ENCODE measurements around the gene MRPS23. TPM values are rescaled to one million over a fixed set of nuclear protein-coding genes. Genes with fewer than 3 reads are reported as not detected.

The MRPS23 gene
- total RNA-seq, 2 donors from 2014 or later, result 55.3 to 65.0 TPM

GRCh38 chr17:57874058-57874419 lies 24.2 kb upstream of the MRPS23 start:
- DNase-seq (ENCODE audit: low spot score) (no peak), ATAC-seq (no peak)
- no peak overlapping the region for H3K4me3 Mint-ChIP-seq
- H3K4me1 Mint-ChIP-seq (ENCODE audit: low read depth in 2 of 2), result peaks cover 3 to 4% of the 10 kb centered on the region in 2 donors
- H3K9me3 Mint-ChIP-seq, result no peaks in the 10 kb centered on the region
- H3K27ac Mint-ChIP-seq, result no peak overlapping the region
- H3K27me3 Mint-ChIP-seq, result peaks cover 8 to 23% of the 10 kb centered on the region in 2 donors
- H3K36me3 Mint-ChIP-seq, result no peaks in the 10 kb centered on the region

DNA sequence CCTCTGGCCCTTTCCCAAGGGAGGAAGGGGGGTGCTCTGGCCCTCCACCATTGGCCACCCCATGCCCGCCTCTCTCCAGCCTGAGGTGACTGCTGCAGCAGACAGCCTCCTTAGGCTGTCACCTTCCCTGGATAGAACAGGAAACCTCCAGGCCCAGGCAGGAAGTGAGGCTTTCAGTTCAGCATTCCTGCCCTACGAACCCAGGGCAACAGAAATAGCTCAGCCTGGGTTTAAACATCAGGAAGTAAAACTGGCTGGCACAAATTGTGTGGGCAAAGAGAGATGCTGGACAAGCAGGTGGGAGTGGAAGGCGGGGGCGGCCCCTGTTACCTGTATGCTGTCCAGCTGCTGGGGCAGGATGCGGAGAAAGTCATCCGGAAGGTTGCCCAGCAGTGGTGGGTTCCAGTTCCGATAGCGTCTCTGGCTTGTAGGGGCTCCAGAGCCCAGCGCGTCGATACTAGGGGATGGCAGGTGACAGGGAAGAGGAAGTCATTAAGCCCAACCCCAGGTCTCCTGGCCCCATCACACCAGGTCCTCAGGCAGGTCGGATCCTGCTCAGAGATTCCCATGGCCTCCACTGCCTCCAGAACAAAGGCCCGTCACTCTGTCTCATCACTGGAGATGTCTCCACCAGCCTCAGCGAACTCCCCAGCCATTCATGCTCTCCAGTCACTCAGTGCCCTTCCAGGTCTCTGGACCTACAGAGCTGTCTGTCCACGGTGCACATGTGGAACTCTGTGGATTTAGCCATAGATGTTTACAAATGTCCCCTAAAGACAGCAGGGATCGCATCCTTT lies 23.6 kb upstream of the MRPS23 start:
- Mint-ChIP-seq H3K4me3 (no peak overlapping the region), H3K36me3 (no peaks in the 10 kb centered on the region), H3K4me1 (ENCODE audit: low read depth in 2 of 2) (peaks cover 3 to 4% of the 10 kb centered on the region in 2 donors), H3K27ac (no peak overlapping the region), H3K27me3 (peaks cover 8 to 23% of the 10 kb centered on the region in 2 donors), H3K9me3 (no peaks in the 10 kb centered on the region)
- DNase-seq (ENCODE audit: low spot score), result no peak
- no peak for ATAC-seq

DNA sequence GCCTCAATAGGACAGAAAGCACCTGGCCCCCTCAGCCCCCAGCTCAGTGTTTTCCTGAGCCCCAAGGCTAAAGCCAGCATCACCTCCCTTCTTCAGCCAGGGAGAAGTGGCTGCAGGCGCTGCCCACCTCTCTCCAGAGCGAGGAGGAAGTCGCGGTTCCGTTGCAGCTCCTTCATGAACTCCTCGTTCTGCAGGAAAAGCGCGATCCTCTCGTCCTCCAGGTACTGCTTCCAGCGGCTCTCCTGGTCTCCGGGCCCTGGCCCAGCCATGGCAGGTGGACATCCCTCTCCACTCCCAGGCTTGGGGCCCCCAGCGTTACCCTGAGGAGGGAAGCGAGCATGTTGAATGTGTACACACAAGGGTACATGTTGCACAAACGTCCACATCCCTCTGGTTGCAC lies 22.7 kb upstream of the MRPS23 start:
- ATAC-seq, result no peak
- H3K27me3 Mint-ChIP-seq, result peaks cover 8 to 27% of the 10 kb centered on the region in 2 donors
- no peak overlapping the region for H3K27ac Mint-ChIP-seq

GRCh38 chr17:57871863-57872262 lies 22.0 kb upstream of the MRPS23 start:
- H3K27me3 Mint-ChIP-seq, result peaks cover 8 to 28% of the 10 kb centered on the region in 2 donors
- H3K4me1 Mint-ChIP-seq (ENCODE audit: low read depth in 2 of 2), result peaks cover 3 to 8% of the 10 kb centered on the region in 2 donors
- H3K4me3 Mint-ChIP-seq, result no peak overlapping the region
- no peak for ATAC-seq
- no peak overlapping the region for H3K27ac Mint-ChIP-seq
- no peaks in the 10 kb centered on the region for H3K36me3 Mint-ChIP-seq
- no peak for DNase-seq (ENCODE audit: low spot score)
- no peaks in the 10 kb centered on the region for H3K9me3 Mint-ChIP-seq

More for the DNA sequence above, 22.7 kb upstream of the MRPS23 start:
- DNase-seq (ENCODE audit: low spot score), result no peak
- H3K36me3 Mint-ChIP-seq, result no peaks in the 10 kb centered on the region
- H3K9me3 Mint-ChIP-seq, result no peaks in the 10 kb centered on the region
- no peak overlapping the region for H3K4me3 Mint-ChIP-seq
- peaks cover 3 to 8% of the 10 kb centered on the region in 2 donors for H3K4me1 Mint-ChIP-seq (ENCODE audit: low read depth in 2 of 2)

- no peaks in the 10 kb centered on the region for H3K9me3 Mint-ChIP-seq
- peaks cover 3 to 5% of the 10 kb centered on the region in 2 donors for H3K4me1 Mint-ChIP-seq (ENCODE audit: low read depth in 2 of 2)
- no peaks in the 10 kb centered on the region for H3K36me3 Mint-ChIP-seq
- no peak for DNase-seq (ENCODE audit: low spot score)
- no peak for ATAC-seq
- H3K27ac Mint-ChIP-seq, result no peak overlapping the region
- peaks cover 2 to 24% of the 10 kb centered on the region in 2 donors for H3K27me3 Mint-ChIP-seq
- H3K4me3 Mint-ChIP-seq, result no peak overlapping the region
Measured at GRCh38 chr17:57871155-57871554, 21.3 kb upstream of the MRPS23 start.

- peaks cover 3 to 4% of the 10 kb centered on the region in 2 donors for H3K4me1 Mint-ChIP-seq (ENCODE audit: low read depth in 2 of 2)
- no peak overlapping the region for H3K27ac Mint-ChIP-seq
- no peaks in the 10 kb centered on the region for H3K36me3 Mint-ChIP-seq
- no peaks in the 10 kb centered on the region for H3K9me3 Mint-ChIP-seq
- ATAC-seq (no peak), DNase-seq (ENCODE audit: low spot score) (no peak)
- H3K4me3 Mint-ChIP-seq, result no peak overlapping the region
- H3K27me3 Mint-ChIP-seq, result peaks cover 0 to 20% of the 10 kb centered on the region in 2 donors
Measured at GRCh38 chr17:57870283-57870635, 20.4 kb upstream of the MRPS23 start.

- Mint-ChIP-seq H3K9me3 (no peaks in the 10 kb centered on the region), H3K27me3 (peaks cover 4 to 19% of the 10 kb centered on the region in 2 donors), H3K36me3 (no peaks in the 10 kb centered on the region), H3K27ac (no peak overlapping the region), H3K4me3 (no peak overlapping the region), H3K4me1 (ENCODE audit: low read depth in 2 of 2) (peaks cover 3 to 4% of the 10 kb centered on the region in 2 donors)
- ATAC-seq, result no peak
- DNase-seq (ENCODE audit: low spot score), result no peak
Measured at GRCh38 chr17:57869617-57870282, 19.9 kb upstream of the MRPS23 start.

- ATAC-seq, result no peak
- DNase-seq (ENCODE audit: low spot score), result peak; percentile 46
- Mint-ChIP-seq H3K4me3 (no peak overlapping the region), H3K36me3 (no peaks in the 10 kb centered on the region), H3K9me3 (no peaks in the 10 kb centered on the region), H3K27ac (no peak overlapping the region), H3K27me3 (peaks cover 11 to 20% of the 10 kb centered on the region in 2 donors), H3K4me1 (ENCODE audit: low read depth in 2 of 2) (peaks cover under 1 to 4% of the 10 kb centered on the region in 2 donors)
Measured at GRCh38 chr17:57868910-57869616, 19.2 kb upstream of the MRPS23 start.

DNA sequence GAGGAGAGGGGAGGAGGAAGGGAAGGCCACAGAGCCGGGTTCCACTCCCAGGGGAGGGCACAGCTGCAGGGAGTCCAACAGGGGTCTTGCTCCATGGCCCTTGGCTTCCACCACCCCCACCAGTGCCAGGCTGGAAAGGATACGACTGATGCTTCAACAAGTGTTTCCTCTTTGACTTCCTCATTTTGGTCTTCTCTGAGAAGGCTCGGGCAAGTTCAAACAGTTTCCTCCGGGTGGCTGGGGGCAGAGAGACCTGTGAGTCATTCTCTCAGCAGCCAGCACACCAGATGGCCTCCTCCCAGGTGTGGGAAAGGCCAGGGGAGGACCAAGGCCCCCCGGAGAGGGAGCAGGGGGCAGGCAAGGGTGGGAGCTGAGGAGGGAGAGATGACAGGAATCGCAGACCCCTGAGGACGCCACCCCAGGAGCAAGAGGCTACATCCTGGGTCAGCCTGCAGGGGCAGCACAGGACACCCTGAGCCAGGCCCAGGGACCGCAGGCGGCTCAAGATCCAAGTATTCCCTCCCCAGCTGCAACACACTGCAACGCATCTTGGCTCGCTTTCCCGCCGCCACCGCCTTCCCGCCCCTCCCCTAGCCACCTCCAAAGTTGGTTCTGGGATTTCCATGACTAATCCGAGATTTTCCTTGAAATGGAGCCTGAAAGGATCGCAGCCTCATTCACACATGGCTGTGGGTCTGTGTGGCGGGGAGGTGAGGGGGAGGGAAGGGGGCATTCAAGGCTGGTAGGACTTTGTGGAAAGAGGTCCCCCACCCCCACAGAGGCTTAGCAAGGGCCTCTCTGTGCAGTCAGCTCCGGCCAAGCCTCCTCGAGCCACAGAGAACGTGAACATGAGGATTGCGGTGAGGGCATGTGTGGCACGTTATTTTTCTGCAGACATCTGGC lies 18.4 kb upstream of the MRPS23 start:
- Mint-ChIP-seq H3K4me3 (no peak overlapping the region), H3K36me3 (no peaks in the 10 kb centered on the region), H3K9me3 (no peaks in the 10 kb centered on the region), H3K4me1 (ENCODE audit: low read depth in 2 of 2) (peaks cover 0 to 4% of the 10 kb centered on the region in 2 donors), H3K27me3 (peaks cover 19 to 20% of the 10 kb centered on the region in 2 donors), H3K27ac (no peak overlapping the region)
- peak; percentile 21 to 57 for ATAC-seq
- peak; percentile 44 for DNase-seq (ENCODE audit: low spot score)

DNA sequence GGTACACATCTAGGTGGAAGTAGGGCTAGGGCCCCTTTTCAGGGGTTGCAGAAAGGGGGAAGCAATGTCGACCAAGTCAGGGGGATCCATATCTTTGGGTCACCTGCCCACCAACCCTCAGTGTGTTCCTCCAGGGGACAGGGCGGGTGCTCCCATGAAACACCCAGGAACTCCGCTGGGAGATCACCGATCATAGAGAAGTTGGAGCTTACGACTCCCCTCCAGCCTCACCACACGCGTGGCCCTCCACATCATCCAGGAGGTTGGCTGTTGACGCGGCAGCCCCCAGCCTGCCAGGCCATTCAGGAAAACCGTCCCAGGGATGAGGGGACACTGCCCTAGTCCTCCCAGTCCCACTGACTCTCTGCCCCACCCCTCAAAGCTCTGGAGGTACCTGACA lies 17.3 kb upstream of the MRPS23 start:
- peaks cover 0 to 4% of the 10 kb centered on the region in 2 donors for H3K4me1 Mint-ChIP-seq (ENCODE audit: low read depth in 2 of 2)
- H3K27me3 Mint-ChIP-seq, result peaks cover 23 to 24% of the 10 kb centered on the region in 2 donors
- DNase-seq (ENCODE audit: low spot score) (no peak), ATAC-seq (no peak)
- H3K27ac Mint-ChIP-seq, result no peak overlapping the region
- no peak overlapping the region for H3K4me3 Mint-ChIP-seq
- no peaks in the 10 kb centered on the region for H3K36me3 Mint-ChIP-seq
- no peaks in the 10 kb centered on the region for H3K9me3 Mint-ChIP-seq

DNA sequence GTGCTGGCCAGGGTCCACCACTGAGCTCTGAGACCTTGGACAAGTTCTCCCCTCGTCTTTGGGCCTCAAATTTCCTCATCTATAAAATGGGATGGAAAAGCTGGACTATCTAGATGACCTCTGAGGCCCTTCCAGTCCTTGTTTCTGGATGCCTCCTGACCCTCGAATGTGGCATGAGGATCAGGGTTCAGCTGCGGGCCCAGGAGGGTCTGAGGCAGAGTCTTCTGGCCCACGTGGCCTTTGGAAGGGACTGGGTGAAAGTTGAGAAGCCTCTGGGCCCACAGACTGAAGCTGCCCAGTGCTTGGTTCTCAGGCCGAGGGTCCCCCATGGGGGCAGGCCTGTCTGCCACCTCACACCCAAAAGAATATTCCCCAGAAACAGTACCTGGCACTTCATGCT lies 16.9 kb upstream of the MRPS23 start:
- H3K4me1 Mint-ChIP-seq (ENCODE audit: low read depth in 2 of 2), result peaks cover 0 to 4% of the 10 kb centered on the region in 2 donors
- no peak for DNase-seq (ENCODE audit: low spot score)
- H3K4me3 Mint-ChIP-seq, result no peak overlapping the region
- no peaks in the 10 kb centered on the region for H3K9me3 Mint-ChIP-seq
- H3K27me3 Mint-ChIP-seq, result peaks cover 20 to 24% of the 10 kb centered on the region in 2 donors
- ATAC-seq, result no peak
- no peaks in the 10 kb centered on the region for H3K36me3 Mint-ChIP-seq
- H3K27ac Mint-ChIP-seq, result no peak overlapping the region

GRCh38 chr17:57866319-57866718 lies 16.5 kb upstream of the MRPS23 start:
- DNase-seq (ENCODE audit: low spot score) (no peak), ATAC-seq (no peak)
- Mint-ChIP-seq H3K36me3 (no peaks in the 10 kb centered on the region), H3K9me3 (no peaks in the 10 kb centered on the region), H3K4me1 (ENCODE audit: low read depth in 2 of 2) (peaks cover 0 to 4% of the 10 kb centered on the region in 2 donors), H3K27me3 (peaks cover 22 to 25% of the 10 kb centered on the region in 2 donors), H3K27ac (no peak overlapping the region), H3K4me3 (no peak overlapping the region)

DNA sequence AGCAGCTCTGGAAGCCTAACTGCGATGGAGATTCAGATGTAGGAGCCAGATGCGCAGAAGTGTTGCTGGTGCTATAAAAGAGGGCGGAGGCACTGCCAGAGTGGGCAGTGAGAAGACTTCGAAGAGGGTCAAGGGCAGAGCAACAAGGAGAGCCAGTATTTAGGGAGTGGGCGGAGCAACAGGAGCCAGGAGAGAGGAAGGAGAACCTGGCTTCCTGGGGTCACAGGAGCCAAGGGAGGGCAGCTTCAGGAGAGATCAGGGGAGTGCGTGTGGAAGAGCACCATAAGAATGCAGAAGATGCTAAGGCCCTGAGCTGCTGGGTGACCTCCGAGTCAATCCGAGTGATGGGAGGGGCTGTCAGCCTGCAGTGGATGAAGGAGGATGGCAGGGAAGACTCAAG lies 14.4 kb upstream of the MRPS23 start:
- Mint-ChIP-seq H3K4me3 (no peak overlapping the region), H3K9me3 (no peaks in the 10 kb centered on the region), H3K36me3 (no peaks in the 10 kb centered on the region), H3K27ac (no peak overlapping the region), H3K4me1 (ENCODE audit: low read depth in 2 of 2) (peaks cover 2 to 12% of the 10 kb centered on the region in 2 donors), H3K27me3 (peaks cover 30 to 38% of the 10 kb centered on the region in 2 donors)
- ATAC-seq (no peak), DNase-seq (ENCODE audit: low spot score) (no peak)

Data from natural killer cell treated with Interleukin-12 subunit alpha and Interleukin-12 subunit beta and Interleukin-15 and Interleukin-18, amount 100 ng/mL, for 72 hours (primary cell).